HG03025 (cell line): ENCODE measurements around the gene CABLES2.
"Not testable (repeated sequence)": the region's sequence is repeated elsewhere in the genome, so short reads cannot be mapped to it uniquely, and the experiment has no call there.

Experiments
- ATAC-seq: cut with Tn5 transposase; IDR thresholded peaks from one replicate; pipeline ENCODE4 v1.9.1; 2021; ENCODE audit warnings: mild to moderate bottlenecking, moderate library complexity; ENCODE audit not compliant: unreplicated experiment, low FRiP score

The CABLES2 gene

GRCh38 chr20:62436692-62437091 is 29.6 kb upstream of the CABLES2 start:
- no peak for ATAC-seq

DNA sequence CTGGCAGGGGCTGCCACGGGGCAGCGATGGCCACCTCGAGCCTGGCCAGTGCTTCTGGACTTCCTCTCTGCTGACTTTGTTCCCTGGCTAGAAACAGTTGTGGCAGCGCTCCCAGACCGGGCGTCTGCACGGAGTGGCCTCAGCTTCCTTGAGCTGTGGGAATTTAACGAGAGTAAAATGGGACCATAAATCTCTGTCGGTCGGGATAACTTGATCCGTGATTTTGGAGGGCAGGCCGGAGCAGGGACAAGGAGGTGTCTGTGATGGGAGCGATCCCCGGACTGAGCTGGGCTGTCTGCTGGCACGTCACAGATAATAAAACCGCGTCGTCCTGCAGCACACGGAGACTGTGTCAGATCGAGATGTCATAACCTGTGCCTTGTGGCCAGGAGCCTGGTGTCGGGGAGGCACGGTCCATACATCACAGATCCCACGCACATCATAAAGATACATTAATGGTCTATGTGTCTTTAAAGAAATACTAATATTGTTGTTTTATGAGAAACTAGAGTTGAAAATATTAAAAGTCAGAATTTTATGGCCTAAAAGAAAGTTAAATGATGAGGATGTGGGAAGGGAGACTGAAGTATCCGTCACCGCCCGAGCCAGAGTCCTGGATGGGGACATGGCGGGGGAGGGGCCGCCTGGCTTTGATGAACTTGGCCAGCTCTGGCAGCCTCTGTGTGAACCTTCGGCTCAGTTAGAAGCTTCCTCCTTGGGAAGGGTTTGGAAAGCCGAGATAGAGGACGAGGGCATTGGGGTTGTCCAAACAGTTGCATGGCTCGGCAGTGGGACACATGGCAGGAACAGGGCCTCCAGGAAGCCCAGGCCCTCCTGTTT is 26.8 kb upstream of the CABLES2 start:
- no peak for ATAC-seq

GRCh38 chr20:62430866-62431447 is 23.9 kb upstream of the CABLES2 start:
- no peak for ATAC-seq

GRCh38 chr20:62430311-62430853 is 23.3 kb upstream of the CABLES2 start:
- no peak for ATAC-seq

GRCh38 chr20:62429455-62430310 is 22.6 kb upstream of the CABLES2 start:
- no peak for ATAC-seq

DNA sequence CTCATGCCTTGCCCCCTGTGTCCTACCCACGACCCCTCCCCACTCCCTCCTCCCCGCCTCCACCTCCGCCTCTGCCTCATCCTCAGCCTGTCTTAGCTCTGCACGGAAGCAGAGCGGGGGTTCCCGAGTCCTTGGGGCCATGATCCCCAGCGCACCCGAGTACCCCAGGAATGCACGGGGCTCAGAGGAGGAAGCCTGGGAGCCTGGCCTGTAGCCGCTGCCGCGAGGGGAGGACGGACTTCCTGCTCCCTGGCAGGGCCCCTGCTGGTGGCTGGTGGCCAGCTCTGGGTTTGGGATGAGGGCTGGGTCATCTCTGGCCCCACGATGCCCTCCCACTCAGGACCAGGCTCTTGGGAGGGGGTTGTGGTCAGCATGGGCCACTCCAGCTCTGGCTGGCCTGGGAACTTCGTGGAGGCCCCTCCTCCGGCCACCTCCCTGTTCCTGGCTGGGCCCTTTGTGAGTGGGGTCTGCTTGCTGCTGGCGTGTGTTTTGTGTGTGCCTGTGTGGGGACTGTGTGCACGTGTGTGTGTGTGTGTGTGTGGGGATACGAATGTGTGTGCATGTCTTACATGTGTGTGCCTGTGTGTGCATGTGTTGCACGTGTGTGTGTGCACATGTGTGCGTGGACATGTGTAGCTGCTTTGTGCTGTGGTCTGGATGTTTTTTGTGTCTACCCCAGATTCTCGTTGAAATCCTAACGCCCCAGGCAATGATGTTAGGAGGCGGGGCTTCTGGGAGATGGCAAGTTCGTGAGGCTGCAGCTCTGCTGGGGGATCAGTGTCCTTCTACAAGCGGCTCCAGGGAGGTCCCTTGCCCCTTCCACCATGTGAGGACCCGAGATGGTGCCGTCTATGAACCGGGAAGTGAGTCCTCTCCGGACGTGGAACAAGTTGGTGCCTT is 21.6 kb upstream of the CABLES2 start:
- ATAC-seq: no peak

DNA sequence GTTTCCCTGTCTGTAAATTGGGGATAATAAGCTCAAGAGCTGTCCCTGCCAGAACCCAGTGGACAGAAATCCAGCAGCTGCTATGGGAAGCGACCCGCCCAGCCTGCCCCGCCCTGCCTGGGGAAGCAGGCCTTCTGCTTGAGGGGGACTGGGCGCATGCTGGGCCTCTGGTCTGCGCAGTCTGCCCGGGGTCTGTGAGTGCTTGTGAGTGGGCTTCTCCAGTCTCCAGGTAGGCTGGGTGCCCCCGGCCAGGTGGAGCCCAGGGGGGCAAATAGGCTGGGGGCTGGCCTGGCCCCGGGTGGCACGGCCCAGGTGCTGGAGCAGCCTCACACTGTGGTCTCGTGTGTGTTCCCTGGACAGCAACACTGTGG is 20.9 kb upstream of the CABLES2 start:
- ATAC-seq: no peak

- no peak for ATAC-seq
Observed at GRCh38 chr20:62427172-62428001, 20.3 kb upstream of the CABLES2 start, which contains the start of gene RBBP8NL. Gene RBBP8NL (minus strand): TSS chr20:62427539. CDS start chr20:62419647, 7,892 bp downstream.

- ATAC-seq: no peak
Observed at GRCh38 chr20:62426699-62427131, 19.6 kb upstream of the CABLES2 start.

GRCh38 chr20:62426059-62426348 is 18.9 kb upstream of the CABLES2 start:
- ATAC-seq: not testable (repeated sequence)

GRCh38 chr20:62425281-62426058 is 18.4 kb upstream of the CABLES2 start:
- ATAC-seq: no peak

- no peak for ATAC-seq
Observed at GRCh38 chr20:62424249-62425107, 17.4 kb upstream of the CABLES2 start.

- no peak for ATAC-seq
Observed at GRCh38 chr20:62423326-62423706, 16.2 kb upstream of the CABLES2 start.

DNA sequence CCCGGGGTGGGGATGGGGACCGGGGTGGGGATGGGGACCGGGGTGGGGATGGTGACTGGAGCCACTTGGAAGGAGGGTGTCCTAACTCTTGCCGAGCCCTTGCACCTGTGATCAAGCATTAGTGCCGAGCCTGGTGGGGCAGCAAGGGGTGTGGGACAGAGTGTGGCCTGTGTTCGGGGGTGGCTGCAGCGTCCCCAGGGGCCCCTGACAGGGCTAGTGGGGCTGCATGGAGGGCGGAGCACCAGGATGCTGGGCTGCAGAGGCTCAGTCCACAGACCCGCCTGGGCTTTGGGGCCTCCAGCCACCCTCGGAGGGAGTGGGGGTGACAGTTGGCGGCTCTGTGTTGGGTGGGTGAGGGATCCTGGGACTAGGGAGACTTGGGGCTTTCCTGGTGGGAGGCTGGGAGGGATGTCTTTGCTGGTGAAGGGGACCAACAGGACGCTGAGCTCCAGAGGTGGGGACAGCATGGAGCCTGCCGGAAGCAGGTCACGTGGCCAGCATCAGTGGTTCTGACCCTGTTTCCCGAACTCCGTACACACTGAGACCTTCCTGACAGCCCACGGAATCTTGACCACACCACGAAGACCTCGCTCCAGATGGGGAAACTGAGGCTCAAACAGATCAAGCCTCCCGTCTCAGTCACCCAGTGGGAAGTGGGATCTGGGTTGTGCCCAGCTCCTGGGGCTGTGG is 15.7 kb upstream of the CABLES2 start:
- no peak for ATAC-seq

DNA sequence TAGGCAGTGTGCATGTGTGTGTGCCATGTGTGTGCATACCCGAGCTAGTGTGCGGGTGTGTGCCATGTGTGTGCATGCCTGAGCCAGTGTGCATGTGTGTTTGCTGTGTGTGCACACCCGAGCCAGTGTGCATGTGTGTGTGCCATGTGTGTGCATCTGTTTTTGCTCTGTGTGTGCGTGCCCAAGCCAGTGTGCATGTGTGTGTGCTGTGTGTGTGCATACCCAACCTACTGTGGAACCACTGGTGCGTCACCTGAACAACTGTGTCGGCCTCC is 14.6 kb upstream of the CABLES2 start:
- no peak for ATAC-seq

- ATAC-seq: no peak
Observed at GRCh38 chr20:62420846-62421715, 14.0 kb upstream of the CABLES2 start.
